Measurements from ENCODE around the gene PDIA4.

DNA sequence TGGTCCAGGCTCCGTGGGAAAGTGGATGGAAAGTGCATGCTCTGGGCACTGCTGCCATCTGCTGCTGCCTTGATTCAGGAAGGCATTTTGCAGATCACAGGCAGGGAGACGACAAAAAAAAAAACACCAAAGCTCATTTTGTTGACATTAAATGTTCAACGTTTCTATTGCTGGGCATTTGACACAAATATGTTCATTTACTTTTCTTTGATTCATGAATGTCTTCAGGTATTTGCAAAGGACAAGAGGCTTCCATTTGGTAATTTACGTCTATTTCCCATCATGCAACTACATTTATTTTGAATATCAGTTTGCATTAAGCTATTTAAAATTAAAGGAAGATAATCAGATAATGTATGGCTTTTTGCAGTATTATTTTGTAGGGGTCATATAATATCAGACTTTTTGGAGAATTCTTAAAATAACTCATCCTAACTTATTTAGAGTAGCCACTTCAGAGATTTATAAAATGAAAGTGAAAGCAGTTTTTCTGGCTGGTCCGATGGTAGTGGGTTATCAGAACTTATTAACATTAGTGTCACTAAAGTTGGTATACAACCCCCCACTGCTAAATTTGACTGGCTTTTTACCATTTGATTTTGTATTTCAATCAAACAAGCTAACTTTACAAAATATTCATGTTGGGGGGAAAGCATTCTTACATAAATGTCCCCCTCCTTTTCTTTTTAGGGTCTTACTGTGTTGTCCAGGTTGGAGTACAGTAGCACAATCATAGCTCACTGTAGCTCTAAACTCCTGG, 65.3 kb downstream of the PDIA4 start:
- no peak for TF ChIP-seq GATA2 (IDR thresholded peaks at IDR 0.05; ENCODE audit: low read depth, low read length)
- no peak for TF ChIP-seq GATA3 (IDR thresholded peaks at IDR 0.05; ENCODE audit: low read depth, low read length)

Data from SH-SY5Y (cell line).